Activated CD8-positive, alpha-beta T cell treated with anti-CD3 and anti-CD28 coated beads, Interleukin-2, amount 10 ng/mL, durations not matched to agents 7 days and 5 days (primary cell): ENCODE results near the gene C4orf50. TPM values are rescaled to one million over a fixed set of nuclear protein-coding genes. Genes with fewer than 3 reads are reported as not detected.

Experiments
- ATAC-seq: fragments of 150-1000 bp; cut with Tn5 transposase; one replicate; pipeline ENCODE4 v1.10.0; 2021; ENCODE audit warnings: moderate library complexity
- CTCF ChIA-PET: fragments of 350-600 bp; sonication (Branson Sonifier 250); formaldehyde crosslinking; loops from one replicate; lab custom pipeline; 2021; ENCODE audit warnings: antibody characterized with exemption; lab: Charles Lee
- POLR2A ChIA-PET: fragments of 350-600 bp; sonication (Branson Sonifier 250); formaldehyde crosslinking; loops from one replicate; lab custom pipeline; 2021; ENCODE audit warnings: antibody characterized with exemption; lab: Charles Lee
- DNase-seq: peaks from one replicate; pipeline ENCODE4 v3.0.0-alpha.2; 2020
- H3K27ac Mint-ChIP-seq: one replicate; pipeline ENCODE4 v1.8.0; 2021; ENCODE audit warnings: mild to moderate bottlenecking, mixed read lengths
- H3K27me3 Mint-ChIP-seq: one replicate; pipeline ENCODE4 v1.8.0; 2021; ENCODE audit warnings: low read depth, mixed read lengths
- H3K36me3 Mint-ChIP-seq: one replicate; pipeline ENCODE4 v1.8.0; 2021; ENCODE audit warnings: low read depth, mixed read lengths
- H3K4me1 Mint-ChIP-seq: one replicate; pipeline ENCODE4 v1.8.0; 2021; ENCODE audit warnings: low read depth, mixed read lengths
- H3K4me3 Mint-ChIP-seq: one replicate; pipeline ENCODE4 v1.8.0; 2021; ENCODE audit warnings: mild to moderate bottlenecking, mixed read lengths
- H3K9me3 Mint-ChIP-seq: one replicate; pipeline ENCODE4 v1.8.0; 2022; ENCODE audit warnings: mixed read lengths; ENCODE audit not compliant: insufficient read depth
- total RNA-seq, 2 experiments: library from RNA; stranded (reverse); gene quantifications; one replicate each; pipeline ENCODE4 v1.2.3, GENCODE V29; 2021

The C4orf50 gene
- total RNA-seq, 2 experiments from 2014 or later, result 0.13 to 0.24 TPM

GRCh38 chr4:5988086-5988845 is 30.0 kb downstream of the C4orf50 start:
- H3K4me1 Mint-ChIP-seq, result no peaks in the 10 kb centered on the region
- ATAC-seq, result no peak

GRCh38 chr4:5984843-5985242 is 33.4 kb downstream of the C4orf50 start:
- H3K4me1 Mint-ChIP-seq, result no peaks in the 10 kb centered on the region
- no peak for ATAC-seq
- H3K36me3 Mint-ChIP-seq, result no peaks in the 10 kb centered on the region
- DNase-seq, result no peak
- H3K9me3 Mint-ChIP-seq, result peaks cover 5% of the 10 kb centered on the region
- CTCF ChIA-PET, result no interaction called here
- H3K27me3 Mint-ChIP-seq, result peaks cover 4% of the 10 kb centered on the region
- POLR2A ChIA-PET, result no interaction called here
- H3K27ac Mint-ChIP-seq, result no peak overlapping the region
- H3K4me3 Mint-ChIP-seq, result no peak overlapping the region

More at GRCh38 chr4:5988086-5988845, 30.0 kb downstream of the C4orf50 start:
- H3K9me3 Mint-ChIP-seq, result peaks cover 5% of the 10 kb centered on the region
- no peaks in the 10 kb centered on the region for H3K36me3 Mint-ChIP-seq
- ChIA-PET CTCF (interaction anchor here (2.4 kb wide), 1 partner anchor 10 kb away, joined by 13 read pairs; no protein-coding TSS in a partner anchor), POLR2A (no interaction called here)
- no peaks in the 10 kb centered on the region for H3K27me3 Mint-ChIP-seq
- H3K27ac Mint-ChIP-seq, result no peak overlapping the region
- no peak overlapping the region for H3K4me3 Mint-ChIP-seq
- DNase-seq, result no peak

- no peaks in the 10 kb centered on the region for H3K36me3 Mint-ChIP-seq
- H3K27ac Mint-ChIP-seq, result no peak overlapping the region
- no peaks in the 10 kb centered on the region for H3K4me1 Mint-ChIP-seq
- ChIA-PET CTCF (no interaction called here), POLR2A (no interaction called here)
- ATAC-seq (no peak), DNase-seq (no peak)
- H3K4me3 Mint-ChIP-seq, result no peak overlapping the region
- H3K9me3 Mint-ChIP-seq, result peaks cover 5% of the 10 kb centered on the region
- H3K27me3 Mint-ChIP-seq, result peaks cover 21% of the 10 kb centered on the region
Observed at GRCh38 chr4:5982156-5982973, 35.9 kb downstream of the C4orf50 start.

- Mint-ChIP-seq H3K4me1 (no peaks in the 10 kb centered on the region), H3K4me3 (no peak overlapping the region), H3K36me3 (no peaks in the 10 kb centered on the region), H3K27me3 (peaks cover 21% of the 10 kb centered on the region), H3K9me3 (peaks cover 5% of the 10 kb centered on the region), H3K27ac (no peak overlapping the region)
- DNase-seq, result no peak
- ChIA-PET POLR2A (no interaction called here), CTCF (no interaction called here)
- ATAC-seq, result no peak
Observed at GRCh38 chr4:5980436-5981155, 37.6 kb downstream of the C4orf50 start.

- H3K9me3 Mint-ChIP-seq, result peaks cover 4% of the 10 kb centered on the region
- no peak for ATAC-seq
- CTCF ChIA-PET, result interaction anchor here (1.2 kb wide), 1 partner anchor 158 kb away, joined by 3 read pairs; no protein-coding TSS in a partner anchor
Observed at GRCh38 chr4:5979981-5980380, 38.2 kb downstream of the C4orf50 start.

GRCh38 chr4:5976921-5977320 is 41.3 kb downstream of the C4orf50 start:
- no peak overlapping the region for H3K4me3 Mint-ChIP-seq
- ATAC-seq (no peak), DNase-seq (no peak)
- peaks cover 21% of the 10 kb centered on the region for H3K27me3 Mint-ChIP-seq
- ChIA-PET CTCF (interaction anchor here (1.0 to 1.6 kb wide), 2 partner anchors 21 to 354 kb away, joined by 3 read pairs; no protein-coding TSS in a partner anchor), POLR2A (no interaction called here)
- no peaks in the 10 kb centered on the region for H3K36me3 Mint-ChIP-seq
- H3K9me3 Mint-ChIP-seq, result no peaks in the 10 kb centered on the region
- no peak overlapping the region for H3K27ac Mint-ChIP-seq
- no peaks in the 10 kb centered on the region for H3K4me1 Mint-ChIP-seq

More at GRCh38 chr4:5979981-5980380, 38.2 kb downstream of the C4orf50 start:
- Mint-ChIP-seq H3K27me3 (peaks cover 21% of the 10 kb centered on the region), H3K4me3 (no peak overlapping the region), H3K36me3 (no peaks in the 10 kb centered on the region), H3K27ac (no peak overlapping the region), H3K4me1 (no peaks in the 10 kb centered on the region)
- no peak for DNase-seq
- POLR2A ChIA-PET, result no interaction called here

GRCh38 chr4:5976431-5976830 is 41.8 kb downstream of the C4orf50 start:
- Mint-ChIP-seq H3K27ac (no peak overlapping the region), H3K4me1 (no peaks in the 10 kb centered on the region), H3K4me3 (no peak overlapping the region), H3K27me3 (peaks cover 21% of the 10 kb centered on the region), H3K36me3 (no peaks in the 10 kb centered on the region), H3K9me3 (no peaks in the 10 kb centered on the region)
- no peak for ATAC-seq
- DNase-seq, result no peak
- ChIA-PET POLR2A (no interaction called here), CTCF (interaction anchor here (1.0 to 1.6 kb wide), 2 partner anchors 22 to 355 kb away, joined by 3 read pairs; no protein-coding TSS in a partner anchor)

- Mint-ChIP-seq H3K27me3 (peaks cover 13% of the 10 kb centered on the region), H3K9me3 (no peaks in the 10 kb centered on the region), H3K4me3 (no peak overlapping the region), H3K4me1 (no peaks in the 10 kb centered on the region), H3K27ac (no peak overlapping the region), H3K36me3 (no peaks in the 10 kb centered on the region)
- CTCF ChIA-PET, result no interaction called here
- ATAC-seq (no peak), DNase-seq (no peak)
- POLR2A ChIA-PET, result no interaction called here
Observed at GRCh38 chr4:5974321-5974720, 43.9 kb downstream of the C4orf50 start.

GRCh38 chr4:5973486-5974220 is 44.6 kb downstream of the C4orf50 start:
- H3K9me3 Mint-ChIP-seq, result no peaks in the 10 kb centered on the region
- H3K36me3 Mint-ChIP-seq, result no peaks in the 10 kb centered on the region
- H3K4me1 Mint-ChIP-seq, result no peaks in the 10 kb centered on the region
- ChIA-PET CTCF (no interaction called here), POLR2A (no interaction called here)
- ATAC-seq, result no peak
- H3K27ac Mint-ChIP-seq, result no peak overlapping the region
- peaks cover 7% of the 10 kb centered on the region for H3K27me3 Mint-ChIP-seq
- no peak for DNase-seq
- H3K4me3 Mint-ChIP-seq, result no peak overlapping the region

GRCh38 chr4:5973033-5973432 is 45.2 kb downstream of the C4orf50 start:
- POLR2A ChIA-PET, result no interaction called here
- ATAC-seq, result no peak
- H3K27ac Mint-ChIP-seq, result no peak overlapping the region
- no peaks in the 10 kb centered on the region for H3K36me3 Mint-ChIP-seq
- CTCF ChIA-PET, result no interaction called here
- no peak overlapping the region for H3K4me3 Mint-ChIP-seq
- peaks cover 5% of the 10 kb centered on the region for H3K27me3 Mint-ChIP-seq
- no peak for DNase-seq
- H3K9me3 Mint-ChIP-seq, result no peaks in the 10 kb centered on the region
- H3K4me1 Mint-ChIP-seq, result no peaks in the 10 kb centered on the region

- H3K27ac Mint-ChIP-seq, result no peak overlapping the region
- ATAC-seq (no peak), DNase-seq (no peak)
- ChIA-PET POLR2A (interaction anchor here (0.6 kb wide), 1 partner anchor 659 kb away, joined by 3 read pairs; no protein-coding TSS in a partner anchor), CTCF (no interaction called here)
- H3K4me1 Mint-ChIP-seq, result no peaks in the 10 kb centered on the region
- H3K4me3 Mint-ChIP-seq, result no peak overlapping the region
- H3K27me3 Mint-ChIP-seq, result peaks cover under 1% of the 10 kb centered on the region
- H3K36me3 Mint-ChIP-seq, result no peaks in the 10 kb centered on the region
- no peaks in the 10 kb centered on the region for H3K9me3 Mint-ChIP-seq
Observed at GRCh38 chr4:5972571-5972970, 45.7 kb downstream of the C4orf50 start.
